HCT116 (cell line): Measurements from ENCODE around the gene RPL3.

Source experiments
- POLR2A ChIP-seq: IDR thresholded peaks from 2 replicates; pipeline ENCODE4 v1.7.0; 2011; ENCODE audit warnings: borderline replicate concordance; ENCODE audit not compliant: insufficient read depth, insufficient read length; ENCODE audit errors: extremely low read depth
- POLR2AphosphoS5 ChIP-seq: IDR thresholded peaks from 2 replicates; pipeline ENCODE4 v1.6.1; 2011; ENCODE audit warnings: mild to moderate bottlenecking, low read depth, low read length, moderate library complexity
- TF ChIP-seq, protein P1 (sequence below), 3 experiments: fragments of 200-600 bp in 1 of 3; sonication (generic) in 1 of 3; IDR thresholded peaks in 2 of 3; conservative IDR thresholded peaks in 1 of 3; 2 replicates each; pipeline ENCODE4 v1.5.1; 2012 to 2017; ENCODE audit warnings: low read depth in 2 of 3, low read length in 2 of 3, antibody characterized with exemption in 1 of 3, borderline replicate concordance in 1 of 3, control low read depth in 1 of 3, mild to moderate bottlenecking in 1 of 3, mixed read lengths in 1 of 3, mixed run types in 1 of 3, moderate library complexity in 1 of 3; ENCODE audit not compliant: insufficient read depth in 1 of 3

DNA sequence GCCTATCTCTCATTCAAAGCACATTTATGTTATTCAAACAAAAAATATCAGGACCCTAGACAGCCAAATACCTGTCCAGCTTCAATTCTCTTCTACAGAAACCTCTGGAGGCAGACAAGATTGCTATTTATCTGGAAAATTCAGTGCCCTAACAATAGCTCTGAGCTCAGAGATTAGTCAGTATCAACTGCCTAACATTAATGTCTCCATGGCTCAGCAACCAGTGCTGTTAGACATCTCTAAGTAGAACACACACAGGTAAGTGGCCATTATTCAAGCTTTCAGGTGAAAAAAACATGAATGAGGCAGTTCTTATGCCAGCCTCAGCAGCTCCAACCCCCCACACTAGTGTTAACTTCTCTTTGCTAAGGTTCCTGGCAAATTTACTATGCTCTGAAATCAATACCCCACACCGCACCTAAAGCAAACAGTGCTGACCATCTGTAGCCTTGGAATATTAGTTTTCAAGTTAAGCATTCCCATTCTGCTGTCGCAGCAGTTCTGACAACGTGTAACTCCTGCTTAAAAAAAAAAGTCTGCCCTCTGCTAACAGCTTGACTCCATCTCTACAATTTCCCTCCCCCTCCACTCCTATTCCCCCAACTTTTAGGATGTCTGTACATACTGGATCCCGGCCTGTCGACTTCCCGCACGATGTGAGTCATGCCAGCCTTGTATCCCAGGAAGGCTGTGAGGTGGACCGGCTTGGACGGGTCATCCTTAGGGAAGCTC is 1.5 kb downstream of the RPL3 start:
- TF ChIP-seq, protein P1, sequence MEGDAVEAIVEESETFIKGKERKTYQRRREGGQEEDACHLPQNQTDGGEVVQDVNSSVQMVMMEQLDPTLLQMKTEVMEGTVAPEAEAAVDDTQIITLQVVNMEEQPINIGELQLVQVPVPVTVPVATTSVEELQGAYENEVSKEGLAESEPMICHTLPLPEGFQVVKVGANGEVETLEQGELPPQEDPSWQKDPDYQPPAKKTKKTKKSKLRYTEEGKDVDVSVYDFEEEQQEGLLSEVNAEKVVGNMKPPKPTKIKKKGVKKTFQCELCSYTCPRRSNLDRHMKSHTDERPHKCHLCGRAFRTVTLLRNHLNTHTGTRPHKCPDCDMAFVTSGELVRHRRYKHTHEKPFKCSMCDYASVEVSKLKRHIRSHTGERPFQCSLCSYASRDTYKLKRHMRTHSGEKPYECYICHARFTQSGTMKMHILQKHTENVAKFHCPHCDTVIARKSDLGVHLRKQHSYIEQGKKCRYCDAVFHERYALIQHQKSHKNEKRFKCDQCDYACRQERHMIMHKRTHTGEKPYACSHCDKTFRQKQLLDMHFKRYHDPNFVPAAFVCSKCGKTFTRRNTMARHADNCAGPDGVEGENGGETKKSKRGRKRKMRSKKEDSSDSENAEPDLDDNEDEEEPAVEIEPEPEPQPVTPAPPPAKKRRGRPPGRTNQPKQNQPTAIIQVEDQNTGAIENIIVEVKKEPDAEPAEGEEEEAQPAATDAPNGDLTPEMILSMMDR (IDR thresholded peaks at IDR 0.05 in 2 of 3, conservative IDR thresholded peaks at IDR 0.05 in 1 of 3; ENCODE audit: borderline replicate concordance in 1 of 3, insufficient read depth in 1 of 3, low read depth in 2 of 3, low read length in 2 of 3): no peak
- TF ChIP-seq POLR2AphosphoS5: no peak
- no peak for TF ChIP-seq POLR2A
